Urinary bladder (tissue), 4 donors: Measurements from ENCODE around the gene PROCR. TPM values are rescaled to one million over a fixed set of nuclear protein-coding genes. Genes with fewer than 3 reads are reported as not detected.
A peak's percentile ranks its signal among the peaks of the same experiment; 100 is the strongest.
"Not testable (repeated sequence)": the region's sequence is repeated elsewhere in the genome, so short reads cannot be mapped to it uniquely, and the experiment has no call there.

ENCODE experiments used
- DNase-seq: peaks from one replicate; pipeline ENCODE4 v3.0.0-alpha.2; 2015; ENCODE audit errors: extremely low spot score
- H3K27ac ChIP-seq: one replicate; pipeline ENCODE4 v1.5.1; 2013; ENCODE audit warnings: low read depth, mild to moderate bottlenecking, moderate library complexity
- H3K36me3 ChIP-seq: one replicate; pipeline ENCODE4 v1.6.1; 2013; ENCODE audit warnings: mild to moderate bottlenecking, moderate library complexity; ENCODE audit not compliant: insufficient read depth
- H3K4me1 ChIP-seq: one replicate; pipeline ENCODE4 v1.6.1; 2013; ENCODE audit warnings: mild to moderate bottlenecking, moderate library complexity; ENCODE audit not compliant: insufficient read depth
- H3K4me3 ChIP-seq: one replicate; pipeline ENCODE4 v1.5.1; 2013; ENCODE audit warnings: low read depth, low read length
- WGBS: extraction: QIAGEN DNeasy Blood & Tissue Kit; methylation state at CpG from one replicate; pipeline ENCODE4 v1.1.7; 2013; 5-methylcytosine and 5-hydroxymethylcytosine counted together
- polyA plus RNA-seq: library from polyadenylated mRNA; stranded (reverse); fragments of 200-250 nt; gene quantifications from one replicate; pipeline ENCODE4 v1.2.3, GENCODE V29; 2013
- total RNA-seq: library from RNA; depleted of rRNA; stranded (reverse); fragments of >200 nt; gene quantifications from one replicate; pipeline ENCODE4 v1.2.3, GENCODE V29; 2014
- donor health status: healthy with polysubstance abuse.
- donor health status: healthy.

Gene PROCR
- total and polyA plus RNA-seq, 2 donors = 43.0 to 54.6 TPM

- DNase-seq = no peak
- no peaks in the 10 kb centered on the region for H3K4me1 ChIP-seq
- WGBS = 76% methylated on average over 3 of the region's 3 CpGs
- H3K4me3 ChIP-seq = peak overlapping the region; percentile 15
- no peaks in the 10 kb centered on the region for H3K36me3 ChIP-seq
- peak overlapping the region; percentile 65 for H3K27ac ChIP-seq
Observed at GRCh38 chr20:35172434-35172806, 548 bp downstream of the PROCR start.

GRCh38 chr20:35173576-35174192 is 1.8 kb downstream of the PROCR start:
- no peak overlapping the region for H3K4me3 ChIP-seq

GRCh38 chr20:35174458-35175216 is 2.8 kb downstream of the PROCR start:
- 49% methylated on average over 49 of the region's 49 CpGs for WGBS
- H3K36me3 ChIP-seq = no peaks in the 10 kb centered on the region
- H3K4me3 ChIP-seq = no peak overlapping the region
- H3K27ac ChIP-seq = no peak overlapping the region
- no peak for DNase-seq
- H3K4me1 ChIP-seq = no peaks in the 10 kb centered on the region

More at GRCh38 chr20:35173576-35174192, 1.8 kb downstream of the PROCR start:
- H3K27ac ChIP-seq = no peak overlapping the region
- no peak for DNase-seq
- 73% methylated on average over 12 of the region's 12 CpGs for WGBS
- H3K4me1 ChIP-seq = no peaks in the 10 kb centered on the region
- H3K36me3 ChIP-seq = no peaks in the 10 kb centered on the region

DNA sequence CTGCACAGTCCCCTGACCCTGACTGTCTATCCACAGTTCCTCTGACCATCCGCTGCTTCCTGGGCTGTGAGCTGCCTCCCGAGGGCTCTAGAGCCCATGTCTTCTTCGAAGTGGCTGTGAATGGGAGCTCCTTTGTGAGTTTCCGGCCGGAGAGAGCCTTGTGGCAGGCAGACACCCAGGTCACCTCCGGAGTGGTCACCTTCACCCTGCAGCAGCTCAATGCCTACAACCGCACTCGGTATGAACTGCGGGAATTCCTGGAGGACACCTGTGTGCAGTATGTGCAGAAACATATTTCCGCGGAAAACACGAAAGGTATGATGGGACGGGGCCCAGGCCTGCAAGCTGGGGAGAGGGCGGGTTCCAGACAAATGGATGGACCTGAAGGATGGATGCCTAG is 4.3 kb downstream of the PROCR start:
- 95% methylated on average over 14 of the region's 14 CpGs for WGBS
- Histone ChIP-seq H3K4me3 (no peak overlapping the region), H3K27ac (no peak overlapping the region), H3K36me3 (no peaks in the 10 kb centered on the region), H3K4me1 (no peaks in the 10 kb centered on the region)
- no peak for DNase-seq

- DNase-seq = no peak
- H3K4me1 ChIP-seq = no peaks in the 10 kb centered on the region
- H3K27ac ChIP-seq = no peak overlapping the region
- WGBS = 93% methylated on average over 11 of the region's 11 CpGs
- no peaks in the 10 kb centered on the region for H3K36me3 ChIP-seq
- no peak overlapping the region for H3K4me3 ChIP-seq
Observed at GRCh38 chr20:35179292-35180212, 7.7 kb downstream of the PROCR start.

- Histone ChIP-seq H3K4me3 (no peak overlapping the region), H3K27ac (no peak overlapping the region), H3K4me1 (no peaks in the 10 kb centered on the region), H3K36me3 (no peaks in the 10 kb centered on the region)
- 90% methylated on average over 5 of the region's 5 CpGs for WGBS
- DNase-seq = no peak
Observed at GRCh38 chr20:35180266-35180665, 8.4 kb downstream of the PROCR start.

DNA sequence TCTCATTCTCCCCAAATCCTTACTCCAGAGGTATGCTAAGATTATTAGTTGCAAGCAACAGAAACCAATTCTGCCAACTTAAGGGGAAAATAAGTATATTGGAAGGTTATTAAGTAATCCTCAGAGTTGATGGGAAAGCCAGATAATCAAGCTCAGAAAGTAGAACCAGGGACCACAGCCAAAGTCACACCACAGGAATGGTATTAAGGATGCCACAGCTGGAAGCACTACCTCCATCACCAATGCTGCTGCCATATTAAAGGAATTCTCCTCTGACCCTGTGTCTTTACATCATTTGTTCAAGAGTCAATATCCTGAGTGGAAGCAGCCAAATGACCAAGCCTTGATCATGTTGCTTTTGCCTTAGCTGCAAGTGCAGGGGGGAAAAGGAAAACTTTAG is 9.9 kb downstream of the PROCR start:
- H3K27ac ChIP-seq = no peak overlapping the region
- H3K4me1 ChIP-seq = no peaks in the 10 kb centered on the region
- H3K4me3 ChIP-seq = no peak overlapping the region
- DNase-seq = no peak
- no peaks in the 10 kb centered on the region for H3K36me3 ChIP-seq

DNA sequence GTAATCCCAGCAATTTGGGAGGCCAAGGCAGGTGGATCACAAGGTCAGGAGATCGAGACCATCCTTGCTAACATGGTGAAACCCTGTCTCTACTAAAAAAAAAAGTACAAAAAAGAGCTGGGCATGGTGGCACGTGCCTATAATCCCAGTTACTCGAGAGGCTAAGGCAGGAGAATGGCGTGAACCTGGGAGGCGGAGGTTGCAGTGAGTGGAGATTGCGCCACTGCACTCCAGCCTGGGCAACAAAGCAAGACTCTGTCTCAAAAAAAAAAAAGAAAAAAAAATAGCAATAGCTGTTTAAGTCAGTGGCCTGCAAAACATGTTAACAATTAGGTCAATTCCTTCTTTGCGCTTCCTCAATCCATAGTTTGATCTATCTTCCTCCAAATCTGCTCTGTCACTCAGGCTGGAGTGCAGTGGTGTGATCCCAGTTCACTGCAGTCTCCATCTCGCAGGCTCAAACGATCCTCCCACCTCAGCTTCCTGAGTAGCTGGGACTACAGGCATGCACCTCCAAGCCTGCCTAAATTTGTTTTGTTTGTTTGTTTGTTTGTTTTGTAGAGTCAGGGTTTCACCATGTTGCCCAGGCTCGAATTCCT is 14.9 kb downstream of the PROCR start:
- not testable (repeated sequence) for H3K4me1 ChIP-seq, H3K4me3 ChIP-seq, DNase-seq, H3K27ac ChIP-seq, H3K36me3 ChIP-seq
- WGBS = 89% methylated on average over 10 of the region's 10 CpGs

GRCh38 chr20:35187584-35188190 is 15.8 kb downstream of the PROCR start:
- no peak overlapping the region for H3K4me3 ChIP-seq
- WGBS = 33% methylated on average over 5 of the region's 5 CpGs

GRCh38 chr20:35189223-35189622 is 17.4 kb downstream of the PROCR start:
- H3K36me3 ChIP-seq, DNase-seq, H3K27ac ChIP-seq, H3K4me1 ChIP-seq, H3K4me3 ChIP-seq: not testable (repeated sequence)
- WGBS = 88% methylated on average over 8 of the region's 8 CpGs

More at GRCh38 chr20:35187584-35188190, 15.8 kb downstream of the PROCR start:
- H3K27ac ChIP-seq = no peak overlapping the region
- no peak for DNase-seq
- H3K36me3 ChIP-seq = no peaks in the 10 kb centered on the region
- H3K4me1 ChIP-seq = no peaks in the 10 kb centered on the region

- no peak overlapping the region for H3K4me3 ChIP-seq
- H3K27ac ChIP-seq = no peak overlapping the region
- H3K36me3 ChIP-seq = no peaks in the 10 kb centered on the region
- H3K4me1 ChIP-seq = no peaks in the 10 kb centered on the region
- no peak for DNase-seq
- WGBS = 87% methylated on average over 6 of the region's 6 CpGs
Observed at GRCh38 chr20:35190556-35190955, 18.7 kb downstream of the PROCR start.

DNA sequence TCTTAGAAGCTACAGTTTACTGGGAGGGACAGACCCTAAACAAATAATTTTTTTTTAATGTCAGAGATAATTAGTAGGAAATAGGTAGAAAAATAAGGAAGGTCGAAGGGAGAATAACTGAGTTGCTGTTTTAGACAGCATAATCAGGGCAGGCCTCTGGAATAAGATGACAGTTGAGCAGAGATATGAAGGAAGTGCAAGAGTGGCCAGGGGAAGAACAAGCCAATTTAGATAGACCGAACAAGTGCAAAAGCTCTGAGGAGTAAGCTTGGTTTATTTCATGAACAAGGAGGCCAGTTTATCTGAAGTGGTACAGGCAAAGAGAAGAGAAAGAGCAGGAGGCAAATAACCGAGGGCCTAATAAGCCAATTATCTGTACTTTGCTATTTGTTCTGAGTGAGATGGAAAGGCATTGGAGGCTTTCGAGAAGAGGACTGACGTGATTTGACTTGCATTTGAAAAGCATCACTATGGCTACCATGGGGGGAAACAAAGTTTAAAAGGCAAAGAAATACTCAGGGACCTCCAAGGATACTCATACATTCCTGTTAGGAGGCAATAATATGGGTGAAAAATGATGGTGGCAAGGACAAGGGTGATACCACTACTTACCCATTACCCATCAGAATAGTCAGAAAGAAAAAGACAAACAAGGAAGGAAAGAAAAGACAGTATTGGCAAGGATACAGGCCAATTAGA is 19.7 kb downstream of the PROCR start:
- no peaks in the 10 kb centered on the region for H3K4me1 ChIP-seq
- H3K36me3 ChIP-seq = no peaks in the 10 kb centered on the region
- no peak overlapping the region for H3K27ac ChIP-seq
- no peak for DNase-seq
- 87% methylated on average over 5 of the region's 5 CpGs for WGBS
- H3K4me3 ChIP-seq = no peak overlapping the region
